T-cell (primary cell): Measurements from ENCODE around the gene ADCY4. TPM values are rescaled to one million over a fixed set of nuclear protein-coding genes. Genes with fewer than 3 reads are reported as not detected.

Source experiments
- ATAC-seq, 4 experiments: fragments of 200-7000 bp in 3 of 4; fragments of 150-1000 bp in 1 of 4; cut with Tn5 transposase; replicated peaks in 1 of 4; 1 replicate in 3 of 4; 2 replicates in 1 of 4; pipeline ENCODE4 v1.10.0; 2021; ENCODE audit warnings: moderate library complexity in 3 of 4, mild to moderate bottlenecking in 2 of 4, moderate number of reproducible peaks in 1 of 4
- CTCF ChIA-PET, 2 donors: fragments of 300-600 bp; sonication (Branson Sonifier 250); formaldehyde crosslinking; loops; one replicate each; lab custom pipeline; 2022; ENCODE audit warnings: antibody characterized with exemption in 2 of 2; lab: Charles Lee
- POLR2A ChIA-PET, 2 donors: fragments of 300-600 bp; sonication (Branson Sonifier 250); formaldehyde crosslinking; loops; one replicate each; lab custom pipeline; 2022; ENCODE audit warnings: antibody characterized with exemption in 2 of 2; lab: Charles Lee
- DNase-seq, 35 experiments: peaks; one replicate each; pipeline versions ENCODE4 v3.0.0 to v3.0.0-alpha.2; 2013 to 2023
- H3K27ac ChIP-seq: one replicate; pipeline ENCODE4 v1.5.1; 2013; ENCODE audit warnings: low read length
- H3K27me3 ChIP-seq, 2 experiments: replicated peaks in 1 of 2; 1 replicate in 1 of 2; 2 replicates in 1 of 2; pipeline versions ENCODE4 v1.6.1 to v1.7.0; 2013; ENCODE audit warnings: low read length in 1 of 2, mixed read lengths in 1 of 2; ENCODE audit not compliant: control insufficient read depth in 2 of 2, insufficient read depth in 2 of 2; ENCODE audit errors: extremely low read depth in 1 of 2
- H3K36me3 ChIP-seq, 2 donors: 1 replicate in 1 of 2; 2 replicates in 1 of 2; pipeline versions ENCODE4 v1.6.1 to v1.7.0; 2013; ENCODE audit warnings: low read length in 1 of 2; ENCODE audit not compliant: control insufficient read depth in 2 of 2, insufficient read depth in 1 of 2; ENCODE audit errors: extremely low read depth in 1 of 2
- H3K4me1 ChIP-seq, 2 experiments: 1 replicate in 1 of 2; 2 replicates in 1 of 2; pipeline versions ENCODE4 v1.6.1 to v1.7.0; 2013; ENCODE audit warnings: low read length in 2 of 2, mixed read lengths in 1 of 2; ENCODE audit not compliant: insufficient read depth in 2 of 2, control insufficient read depth in 1 of 2; ENCODE audit errors: extremely low read depth in 1 of 2
- H3K4me3 ChIP-seq, 2 donors: 1 replicate in 1 of 2; 2 replicates in 1 of 2; pipeline versions ENCODE4 v1.5.1 to v1.7.0; 2013; ENCODE audit warnings: mild to moderate bottlenecking in 2 of 2, low read length in 1 of 2, moderate library complexity in 1 of 2; ENCODE audit not compliant: control insufficient read depth in 1 of 2; ENCODE audit errors: extremely low read depth in 1 of 2
- H3K9me3 ChIP-seq: 2 replicates; pipeline ENCODE4 v1.7.0; 2013
- H3K27ac Mint-ChIP-seq, 2 donors: one replicate each; pipeline ENCODE4 v1.8.0; 2020 to 2021; ENCODE audit warnings: mild to moderate bottlenecking in 2 of 2, mixed read lengths in 2 of 2
- H3K27me3 Mint-ChIP-seq, 2 donors: one replicate each; pipeline ENCODE4 v1.8.0; 2021 to 2022; ENCODE audit warnings: mixed read lengths in 2 of 2
- H3K36me3 Mint-ChIP-seq: one replicate; pipeline ENCODE4 v1.8.0; 2021; ENCODE audit warnings: mixed read lengths
- H3K4me1 Mint-ChIP-seq, 3 donors: one replicate each; pipeline ENCODE4 v1.8.0; 2020 to 2022; ENCODE audit warnings: mixed read lengths in 3 of 3, mild to moderate bottlenecking in 1 of 3
- H3K4me3 Mint-ChIP-seq, 3 donors: one replicate each; pipeline ENCODE4 v1.8.0; 2020 to 2022; ENCODE audit warnings: mild to moderate bottlenecking in 3 of 3, mixed read lengths in 3 of 3, moderate library complexity in 3 of 3
- H3K9me3 Mint-ChIP-seq, 3 donors: one replicate each; pipeline ENCODE4 v1.8.0; 2020 to 2022; ENCODE audit warnings: mixed read lengths in 3 of 3
- WGBS: methylation state at CpG from one replicate; pipeline ENCODE4 v1.1.5; 2013; ENCODE audit warnings: missing lambda C conversion rate; ENCODE audit not compliant: insufficient coverage; 5-methylcytosine and 5-hydroxymethylcytosine counted together
- total RNA-seq, 35 experiments: library from RNA in 6 of 35; stranded (reverse) in 6 of 35; fragments of 120-200 nt in 1 of 35; gene quantifications; one replicate each; pipeline versions ENCODE4 v1.2.1 to v1.2.4 and lab custom pipeline; 2013 to 2026

ADCY4 gene
- total RNA-seq, 5 donors from 2014 or later (not counting 1 experiment from before 2014, with no cell fraction given): 7.8 to 10.4 (median 8.5) TPM

DNA sequence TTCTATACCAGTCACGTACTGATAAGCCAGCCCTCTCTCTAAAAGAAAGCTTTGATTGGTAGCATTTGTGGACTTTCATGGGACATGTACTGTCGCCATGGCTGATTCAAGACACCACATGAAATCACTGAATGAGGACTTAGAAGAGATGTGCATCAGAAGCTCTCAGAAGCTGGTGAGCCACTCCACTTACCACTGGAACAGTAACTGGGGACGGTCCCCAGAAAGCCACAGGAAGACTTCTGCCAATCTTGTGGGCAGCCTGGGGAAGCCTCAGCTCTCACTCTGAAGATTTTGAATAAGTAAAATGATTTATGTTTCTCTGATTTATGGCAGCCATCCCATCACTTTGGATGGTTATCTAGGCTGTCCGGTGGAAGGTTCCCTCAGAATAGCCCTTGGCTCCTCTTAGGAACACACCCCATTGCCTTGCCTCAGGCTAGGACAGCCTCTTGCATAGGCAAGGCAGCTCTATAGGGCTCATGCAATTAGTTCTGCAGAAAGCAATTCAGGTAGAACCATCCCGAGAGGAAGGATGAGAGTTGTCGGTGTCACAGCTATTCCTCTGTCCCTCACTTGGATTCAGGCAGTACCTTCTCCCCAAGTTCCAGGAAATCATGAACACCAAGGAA lies 45.1 kb downstream of the ADCY4 start:
- H3K4me1 Mint-ChIP-seq: peaks cover 0 to 11% (median 2%) of the 10 kb centered on the region in 3 donors
- Histone ChIP-seq H3K27me3 (no peaks in the 10 kb centered on the region), H3K36me3 (peaks cover 10 to 35% of the 10 kb centered on the region in 2 donors), H3K4me1 (peaks cover 0 to 13% of the 10 kb centered on the region in 2 experiments), H3K4me3 (no peak overlapping the region), H3K9me3 (no peaks in the 10 kb centered on the region), H3K27ac (no peak overlapping the region)
- H3K4me3 Mint-ChIP-seq: no peak overlapping the region
- peak in 1 of 35 experiments; percentile 42 for DNase-seq
- peak; percentile 42 to 81 (median 74) for ATAC-seq
- no peak overlapping the region for H3K27ac Mint-ChIP-seq
- peaks cover 27% of the 10 kb centered on the region for H3K36me3 Mint-ChIP-seq
- H3K27me3 Mint-ChIP-seq: no peaks in the 10 kb centered on the region
- 67% methylated on average over 3 of the region's 6 CpGs for WGBS
- POLR2A ChIA-PET: no interaction called here
- CTCF ChIA-PET: interaction anchor here (0.6 to 1.6 kb wide), 2 partner anchors 9 to 47 kb away, joined by 3 to 8 read pairs; partner anchors contain the start of gene TINF2 (in 1 of the 2)
- no peaks in the 10 kb centered on the region for H3K9me3 Mint-ChIP-seq

DNA sequence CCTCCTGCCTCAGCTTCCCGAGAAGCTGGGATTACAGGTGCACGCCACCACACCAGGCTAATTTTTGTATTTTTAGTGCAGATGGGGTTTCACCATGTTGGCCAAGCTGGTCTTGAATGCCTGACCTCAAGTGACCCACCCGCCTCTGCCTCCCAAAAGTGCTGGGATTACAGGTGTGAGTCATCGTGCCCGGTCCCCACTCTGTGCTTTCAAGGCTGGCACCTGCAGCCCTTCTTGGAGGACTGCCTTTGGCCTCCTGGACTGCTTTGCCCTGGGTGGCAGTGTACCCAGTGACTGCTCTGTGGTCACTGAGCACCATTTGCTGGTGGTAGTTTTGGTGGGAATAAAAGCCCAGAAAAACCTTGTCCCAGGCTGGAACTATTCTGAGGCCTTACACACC lies 47.9 kb downstream of the ADCY4 start:
- WGBS: 95% methylated on average over 4 of the region's 5 CpGs
- Histone ChIP-seq H3K27me3 (no peaks in the 10 kb centered on the region), H3K27ac (no peak overlapping the region), H3K4me1 (peaks cover 0 to 13% of the 10 kb centered on the region in 2 experiments), H3K36me3 (peaks cover 6 to 27% of the 10 kb centered on the region in 2 donors), H3K4me3 (no peak overlapping the region), H3K9me3 (no peaks in the 10 kb centered on the region)
- no peak for ATAC-seq
- Mint-ChIP-seq H3K27me3 (no peaks in the 10 kb centered on the region), H3K27ac (no peak overlapping the region), H3K4me3 (no peak overlapping the region), H3K9me3 (no peaks in the 10 kb centered on the region), H3K4me1 (peaks cover 0 to 11% (median 2%) of the 10 kb centered on the region in 3 donors), H3K36me3 (peaks cover 18% of the 10 kb centered on the region)
- ChIA-PET CTCF (no interaction called here), POLR2A (no interaction called here)
- no peak for DNase-seq

DNA sequence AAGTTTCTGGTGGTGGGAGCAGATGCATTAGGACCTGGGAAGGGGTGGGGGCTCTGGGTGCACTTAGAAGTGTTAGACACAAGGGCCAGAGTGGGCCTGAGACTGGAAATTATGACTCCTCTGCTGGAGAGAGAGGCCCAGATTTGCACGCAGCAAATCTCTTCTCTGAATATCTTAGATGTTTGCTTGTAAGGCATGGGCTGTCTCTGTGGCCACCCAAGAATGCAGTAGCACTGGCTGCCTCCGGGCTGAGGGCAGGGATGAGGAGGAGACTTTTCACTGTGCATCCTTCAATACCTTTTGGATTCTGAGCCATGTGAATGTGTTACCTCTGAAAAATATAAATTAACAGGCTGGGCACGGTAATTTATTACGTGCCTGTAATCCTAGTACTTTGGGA lies 49.5 kb downstream of the ADCY4 start:
- Histone ChIP-seq H3K4me1 (peaks cover 0 to 12% of the 10 kb centered on the region in 2 experiments), H3K36me3 (peaks cover 0 to 11% of the 10 kb centered on the region in 2 donors), H3K4me3 (no peak overlapping the region), H3K9me3 (no peaks in the 10 kb centered on the region), H3K27me3 (no peaks in the 10 kb centered on the region), H3K27ac (no peak overlapping the region)
- ATAC-seq (no peak), DNase-seq (no peak)
- POLR2A ChIA-PET: no interaction called here
- Mint-ChIP-seq H3K36me3 (peaks cover 5% of the 10 kb centered on the region), H3K4me3 (no peak overlapping the region), H3K27ac (no peak overlapping the region), H3K27me3 (no peaks in the 10 kb centered on the region), H3K4me1 (peaks cover 1 to 13% (median 2%) of the 10 kb centered on the region in 3 donors), H3K9me3 (no peaks in the 10 kb centered on the region)
- CTCF ChIA-PET: no interaction called here
- 96% methylated on average over 4 of the region's 4 CpGs for WGBS

DNA sequence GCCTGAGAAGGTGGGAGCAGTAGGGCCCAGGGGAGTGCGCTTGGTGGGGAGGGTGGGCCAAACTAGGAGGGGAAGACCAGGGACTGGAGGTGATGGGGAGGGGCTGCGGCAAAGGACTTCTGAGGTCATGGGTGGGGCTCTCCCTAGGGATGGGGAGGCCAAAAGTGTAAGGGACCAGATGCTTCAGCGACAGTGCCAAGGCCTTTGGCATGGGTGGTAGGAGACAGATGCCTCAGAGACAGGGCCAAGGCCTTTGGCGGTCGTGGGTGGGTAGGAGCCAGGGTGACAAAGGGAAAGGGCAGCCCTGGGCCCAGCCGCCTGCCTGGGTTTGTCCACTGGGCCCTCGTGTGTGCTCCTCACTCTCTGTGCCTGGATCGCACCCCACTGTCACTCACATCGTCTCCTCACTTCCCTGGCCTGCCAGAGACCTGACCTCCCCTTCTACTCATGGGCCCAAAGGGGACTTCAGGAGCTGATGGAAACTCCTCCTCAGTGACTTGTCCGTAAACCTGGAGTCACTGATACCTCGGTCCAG lies 50.3 kb downstream of the ADCY4 start:
- Histone ChIP-seq H3K27me3 (no peaks in the 10 kb centered on the region), H3K27ac (no peak overlapping the region), H3K4me3 (no peak overlapping the region), H3K4me1 (peaks cover 1 to 12% of the 10 kb centered on the region in 2 experiments), H3K9me3 (no peaks in the 10 kb centered on the region), H3K36me3 (peaks cover 0 to 3% of the 10 kb centered on the region in 2 donors)
- Mint-ChIP-seq H3K27ac (no peak overlapping the region), H3K4me1 (peaks cover 3 to 13% (median 9%) of the 10 kb centered on the region in 3 donors), H3K9me3 (no peaks in the 10 kb centered on the region), H3K4me3 (no peak overlapping the region), H3K27me3 (no peaks in the 10 kb centered on the region), H3K36me3 (no peaks in the 10 kb centered on the region)
- POLR2A ChIA-PET: no interaction called here
- ATAC-seq (no peak), DNase-seq (no peak)
- WGBS: 93% methylated on average over 10 of the region's 11 CpGs
- CTCF ChIA-PET: no interaction called here

DNA sequence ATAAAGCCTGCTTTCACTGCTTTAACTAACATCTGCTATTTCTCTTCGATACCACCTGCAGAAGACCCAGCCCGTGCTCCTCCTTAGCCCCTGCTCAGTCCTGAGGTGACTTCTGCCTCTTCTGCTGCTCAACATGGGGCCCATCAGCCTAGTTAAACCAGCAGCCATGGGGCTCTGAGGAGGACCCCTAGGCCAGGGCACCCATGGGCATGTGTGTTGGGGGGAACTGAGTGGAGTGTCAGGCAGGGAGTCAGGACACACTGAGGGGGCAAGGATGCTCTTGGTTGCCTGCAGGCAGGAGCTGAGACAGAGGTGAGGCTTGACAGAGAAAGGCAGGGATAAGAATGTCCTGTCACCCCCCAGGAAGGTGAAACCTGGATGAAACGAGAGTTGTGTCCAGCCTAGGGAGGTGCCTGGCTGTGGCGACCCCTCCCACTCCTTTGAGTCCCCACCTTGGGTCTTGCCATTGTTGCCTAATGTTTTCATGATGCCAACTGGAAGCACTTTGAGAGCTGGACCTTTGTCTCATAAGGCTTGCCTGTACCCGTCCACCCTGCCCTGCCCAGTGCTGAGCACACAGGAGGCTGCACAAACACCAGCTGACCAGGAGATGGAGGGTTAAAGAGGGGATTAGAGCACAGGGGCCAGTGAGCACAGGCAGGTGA lies 50.9 kb downstream of the ADCY4 start:
- CTCF ChIA-PET: interaction anchor here in 1 of 2 donors (0.7 to 0.9 kb wide), 2 partner anchors 12 to 17 kb away, joined by 4 to 5 read pairs; no protein-coding TSS in a partner anchor
- no peaks in the 10 kb centered on the region for H3K9me3 ChIP-seq
- DNase-seq: no peak
- no peak overlapping the region for H3K4me3 ChIP-seq
- Mint-ChIP-seq H3K9me3 (no peaks in the 10 kb centered on the region), H3K4me1 (peaks cover 9 to 17% (median 16%) of the 10 kb centered on the region in 3 donors), H3K36me3 (no peaks in the 10 kb centered on the region), H3K27ac (no peak overlapping the region), H3K27me3 (no peaks in the 10 kb centered on the region), H3K4me3 (no peak overlapping the region)
- H3K4me1 ChIP-seq: peaks cover 6 to 13% of the 10 kb centered on the region in 2 experiments
- H3K27me3 ChIP-seq: no peaks in the 10 kb centered on the region
- ATAC-seq: no peak
- H3K27ac ChIP-seq: no peak overlapping the region
- WGBS: 88% methylated on average over 4 of the region's 5 CpGs
- H3K36me3 ChIP-seq: no peaks in the 10 kb centered on the region
- POLR2A ChIA-PET: interaction anchor here in 1 of 2 donors (0.7 kb wide), 1 partner anchor 26 kb away, joined by 4 read pairs; no protein-coding TSS in a partner anchor

DNA sequence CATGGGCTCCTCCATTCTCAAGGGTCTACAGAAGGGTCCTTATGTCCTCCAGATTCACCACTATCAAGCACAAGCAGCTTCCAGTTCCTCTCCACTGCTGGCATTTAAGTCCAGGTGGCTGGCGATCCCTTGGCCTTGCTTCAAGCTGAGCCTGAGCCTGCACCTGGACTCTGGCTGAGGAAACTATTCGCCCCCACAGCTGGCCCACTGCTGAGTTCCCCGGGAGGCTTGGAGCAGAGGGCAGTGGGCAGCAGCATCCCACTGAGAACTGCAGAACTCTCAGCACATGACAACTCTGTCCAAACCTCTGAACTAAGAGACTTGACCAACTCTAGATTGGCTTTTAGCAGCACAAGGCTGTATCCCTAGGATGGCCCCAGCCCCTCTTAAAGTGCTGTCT lies 52.1 kb downstream of the ADCY4 start:
- H3K36me3 ChIP-seq: no peaks in the 10 kb centered on the region
- WGBS: 89% methylated on average over 3 of the region's 3 CpGs
- DNase-seq (no peak), ATAC-seq (no peak)
- Mint-ChIP-seq H3K27me3 (no peaks in the 10 kb centered on the region), H3K36me3 (no peaks in the 10 kb centered on the region), H3K27ac (no peak overlapping the region), H3K4me3 (no peak overlapping the region), H3K9me3 (no peaks in the 10 kb centered on the region), H3K4me1 (peaks cover 17 to 28% (median 27%) of the 10 kb centered on the region in 3 donors)
- CTCF ChIA-PET: interaction anchor here in 1 of 2 donors (0.5 to 0.6 kb wide), 2 partner anchors 40 to 150 kb away, joined by 3 read pairs; partner anchors contain the start of gene TINF2
- H3K4me3 ChIP-seq: no peak overlapping the region
- H3K9me3 ChIP-seq: no peaks in the 10 kb centered on the region
- peaks cover 11 to 17% of the 10 kb centered on the region in 2 experiments for H3K4me1 ChIP-seq
- POLR2A ChIA-PET: no interaction called here
- H3K27ac ChIP-seq: no peak overlapping the region
- H3K27me3 ChIP-seq: no peaks in the 10 kb centered on the region
